ENCODE results near the gene SKAP2. TPM values are rescaled to one million over a fixed set of nuclear protein-coding genes. Genes with fewer than 3 reads are reported as not detected.

SKAP2 gene, protein sequence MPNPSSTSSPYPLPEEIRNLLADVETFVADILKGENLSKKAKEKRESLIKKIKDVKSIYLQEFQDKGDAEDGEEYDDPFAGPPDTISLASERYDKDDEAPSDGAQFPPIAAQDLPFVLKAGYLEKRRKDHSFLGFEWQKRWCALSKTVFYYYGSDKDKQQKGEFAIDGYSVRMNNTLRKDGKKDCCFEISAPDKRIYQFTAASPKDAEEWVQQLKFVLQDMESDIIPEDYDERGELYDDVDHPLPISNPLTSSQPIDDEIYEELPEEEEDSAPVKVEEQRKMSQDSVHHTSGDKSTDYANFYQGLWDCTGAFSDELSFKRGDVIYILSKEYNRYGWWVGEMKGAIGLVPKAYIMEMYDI
- total RNA-seq (2022; extraction: Qiagen RNA extraction; ENCODE audit: low read depth) = 14.6 to 20.7 TPM (median 17.3 TPM) in 5 replicates

DNA sequence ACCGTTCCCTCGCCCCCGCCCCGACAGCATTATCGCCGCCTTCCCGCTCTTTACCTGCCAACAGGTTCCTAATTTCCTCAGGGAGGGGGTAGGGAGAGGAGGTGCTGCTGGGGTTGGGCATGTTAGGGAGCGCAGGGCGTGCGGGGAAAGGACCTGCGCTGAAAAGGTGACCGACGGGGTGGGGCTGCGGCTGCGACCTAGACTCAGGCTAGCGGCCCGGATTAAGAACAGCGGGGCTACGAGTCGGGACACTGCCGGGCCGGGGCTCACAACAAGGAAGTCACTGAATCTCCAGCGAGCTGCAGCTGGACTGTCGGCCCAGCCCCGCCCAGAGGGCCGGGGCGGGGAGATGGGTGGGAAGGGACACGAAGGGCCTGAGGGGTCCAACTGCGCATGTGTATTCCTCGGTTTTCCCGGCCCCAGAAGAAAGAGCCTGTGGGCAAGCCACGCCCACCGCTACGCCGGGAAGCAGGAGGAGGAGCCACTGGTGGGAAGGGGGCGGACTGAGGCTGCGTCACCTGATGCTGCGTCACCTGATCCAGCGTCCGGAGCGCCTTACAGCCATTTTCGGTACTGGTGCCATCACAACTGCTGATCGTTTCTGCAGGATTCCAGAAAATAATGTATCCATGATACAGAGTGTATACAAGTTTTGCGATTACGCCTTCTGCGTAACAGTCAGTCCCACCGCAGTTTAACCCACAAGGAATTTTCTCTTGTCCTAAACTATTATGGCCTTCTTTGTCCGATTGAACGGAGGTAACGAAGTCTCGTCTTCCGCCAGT lies at the start of gene SKAP2:
Gene SKAP2, minus strand, starts transcription at position 282 of the 785 bp plus-strand sequence. Its CDS starts 161 bp downstream, at position 121.

Other genes starting within 250 kb of the SKAP2 start
- 2.8 to 4.0 TPM (median 3.4 TPM) in 5 replicates for gene HOXA1, start 231.4 kb upstream of the SKAP2 start, total RNA-seq (2022; extraction: Qiagen RNA extraction; ENCODE audit: low read depth)
- gene HOXA2, start 238.1 kb upstream of the SKAP2 start, total RNA-seq (2022; extraction: Qiagen RNA extraction; ENCODE audit: low read depth) = 0.82 to 1.4 TPM (median 1.0 TPM) in 5 replicates